Subcutaneous abdominal adipose tissue (tissue), 5 donors: Measurements from ENCODE around the gene KRTAP9-3.
"Not testable (repeated sequence)": the region's sequence is repeated elsewhere in the genome, so short reads cannot be mapped to it uniquely, and the experiment has no call there.

Source experiments
- H3K27ac ChIP-seq: one replicate; pipeline ENCODE4 v1.7.0; 2013; ENCODE audit warnings: low read depth, mild to moderate bottlenecking, inconsistent platforms, low read length, moderate library complexity
- H3K27me3 ChIP-seq, 5 donors: one replicate each; pipeline ENCODE4 v1.7.0; 2013; ENCODE audit warnings: low read length in 5 of 5, inconsistent platforms in 1 of 5; ENCODE audit not compliant: control insufficient read depth in 5 of 5, insufficient read depth in 4 of 5
- H3K36me3 ChIP-seq, 5 donors: one replicate each; pipeline ENCODE4 v1.7.0; 2013; ENCODE audit warnings: low read length in 5 of 5; ENCODE audit not compliant: control insufficient read depth in 5 of 5, insufficient read depth in 5 of 5
- H3K4me1 ChIP-seq, 5 donors: one replicate each; pipeline ENCODE4 v1.7.0; 2013; ENCODE audit warnings: low read length in 5 of 5, mild to moderate bottlenecking in 3 of 5, moderate library complexity in 1 of 5; ENCODE audit not compliant: control insufficient read depth in 5 of 5, insufficient read depth in 5 of 5
- H3K4me3 ChIP-seq, 5 donors: one replicate each; pipeline ENCODE4 v1.7.0; 2013; ENCODE audit warnings: low read length in 5 of 5, low read depth in 1 of 5
- H3K9ac ChIP-seq, 5 donors: one replicate each; pipeline ENCODE4 v1.7.0; 2013; ENCODE audit warnings: low read length in 5 of 5, mild to moderate bottlenecking in 4 of 5, moderate library complexity in 3 of 5
- H3K9me3 ChIP-seq, 5 donors: one replicate each; pipeline ENCODE4 v1.7.0; 2013; ENCODE audit warnings: low read length in 5 of 5; ENCODE audit not compliant: control insufficient read depth in 5 of 5
- donor health status: healthy.
- donor health status: healthy.
- donor health status: healthy.
- donor health status: healthy.
- donor health status: healthy.

KRTAP9-3 gene

DNA sequence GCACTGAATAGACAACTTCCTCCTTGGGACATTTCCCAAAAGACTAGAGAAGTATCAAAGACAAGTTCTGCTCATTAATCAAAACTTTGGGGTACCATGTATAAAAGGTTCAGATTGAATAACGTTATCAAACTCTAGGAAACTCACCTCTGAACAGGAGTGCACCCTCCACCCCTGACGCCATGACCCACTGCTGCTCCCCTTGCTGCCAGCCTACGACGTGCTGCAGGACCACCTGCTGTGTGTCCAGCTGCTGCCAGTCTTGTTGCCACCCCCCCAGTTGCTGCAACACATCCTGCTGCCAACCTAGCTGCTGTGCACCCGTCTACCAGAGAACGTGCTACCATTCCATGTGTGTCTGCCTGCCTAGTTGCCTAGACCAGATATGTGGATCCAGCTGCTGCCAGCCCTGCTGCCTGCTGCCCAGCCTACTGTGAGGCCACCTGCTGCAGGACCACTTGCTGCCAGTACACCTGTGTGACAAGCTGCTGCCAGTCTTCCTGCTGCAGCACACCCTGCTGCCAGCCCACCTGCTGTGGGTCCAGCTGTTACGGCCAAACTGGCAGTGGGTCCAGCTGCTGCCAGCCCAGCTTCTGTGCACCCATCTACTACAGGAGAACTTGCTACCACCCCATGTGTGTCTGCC, 19.6 kb upstream of the KRTAP9-3 start:
- Histone ChIP-seq H3K36me3 (no peaks in the 10 kb centered on the region), H3K9ac (no peak overlapping the region), H3K4me1 (no peaks in the 10 kb centered on the region), H3K4me3 (no peak overlapping the region), H3K27ac (no peak overlapping the region), H3K9me3 (no peaks in the 10 kb centered on the region), H3K27me3 (peaks cover 0 to 8% (median 3%) of the 10 kb centered on the region in 5 donors)

DNA sequence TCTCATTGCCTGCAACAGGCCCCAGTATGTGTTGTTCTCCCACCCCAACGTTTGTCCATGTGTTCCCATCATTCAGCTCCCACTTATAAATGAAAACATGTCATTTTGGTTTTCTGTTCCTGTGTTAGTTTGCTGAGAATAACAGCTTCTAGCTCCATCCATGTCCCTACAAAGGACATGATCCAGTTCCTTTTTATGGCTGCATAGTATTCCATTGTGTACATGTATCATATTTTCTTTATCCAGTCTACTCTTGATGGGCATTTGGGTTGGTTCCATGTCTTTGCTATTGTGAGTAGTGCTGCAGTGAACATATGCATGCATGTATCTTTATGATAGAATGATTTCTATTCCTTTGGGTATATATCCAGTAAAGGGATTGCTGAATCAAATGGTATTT, 16.6 kb upstream of the KRTAP9-3 start:
- peaks cover 0 to 8% (median 3%) of the 10 kb centered on the region in 5 donors for H3K27me3 ChIP-seq

DNA sequence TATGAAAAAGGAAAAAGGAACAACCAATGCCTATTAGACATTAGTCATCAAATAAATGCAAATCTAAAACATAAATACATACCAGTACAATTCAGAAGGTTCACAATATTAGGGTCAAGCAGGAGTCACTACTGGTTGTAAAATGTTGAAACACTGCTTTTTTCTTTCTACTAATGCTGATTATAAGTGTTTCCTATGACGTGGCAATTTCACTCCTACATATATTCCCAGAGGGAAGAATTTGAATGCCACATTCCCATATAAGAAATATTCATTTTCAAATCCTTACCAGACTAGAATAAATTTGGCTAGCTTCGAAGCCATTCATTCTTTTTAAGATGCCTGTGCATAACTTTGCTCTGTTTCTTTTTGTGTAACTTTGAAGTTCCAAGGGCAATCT, 8.4 kb upstream of the KRTAP9-3 start:
- Histone ChIP-seq H3K9me3 (no peaks in the 10 kb centered on the region), H3K36me3 (no peaks in the 10 kb centered on the region), H3K4me3 (no peak overlapping the region), H3K4me1 (no peaks in the 10 kb centered on the region), H3K27ac (no peak overlapping the region), H3K9ac (no peak overlapping the region), H3K27me3 (peaks cover 0 to 2% (median 0%) of the 10 kb centered on the region in 5 donors)

More for the DNA sequence above, 16.6 kb upstream of the KRTAP9-3 start:
- no peaks in the 10 kb centered on the region for H3K4me1 ChIP-seq
- H3K4me3 ChIP-seq = no peak overlapping the region
- no peak overlapping the region for H3K9ac ChIP-seq
- no peak overlapping the region for H3K27ac ChIP-seq
- no peaks in the 10 kb centered on the region for H3K36me3 ChIP-seq
- no peaks in the 10 kb centered on the region for H3K9me3 ChIP-seq

DNA sequence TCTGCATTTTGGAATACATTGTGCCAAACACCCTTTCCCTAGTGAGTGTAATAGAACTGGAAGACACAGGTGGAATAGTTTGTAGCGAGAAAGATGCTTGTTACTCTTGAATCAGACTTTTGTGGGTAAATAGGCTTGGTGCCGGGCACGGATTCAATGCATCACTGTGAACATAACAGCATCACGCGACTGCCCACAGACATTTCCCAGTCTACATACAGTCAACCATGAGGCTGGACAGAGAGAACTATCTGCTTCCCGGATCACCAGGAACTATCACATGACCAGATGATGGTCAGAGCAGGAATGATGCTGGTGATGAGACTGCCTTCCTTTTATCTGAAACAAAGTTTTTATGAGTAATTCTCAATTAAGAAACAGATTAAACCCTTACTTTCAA, 6.2 kb upstream of the KRTAP9-3 start:
- Histone ChIP-seq H3K4me3 (no peak overlapping the region), H3K9me3 (no peaks in the 10 kb centered on the region), H3K4me1 (no peaks in the 10 kb centered on the region), H3K9ac (no peak overlapping the region), H3K27me3 (peaks cover 0 to 2% (median 0%) of the 10 kb centered on the region in 5 donors), H3K36me3 (no peaks in the 10 kb centered on the region), H3K27ac (no peak overlapping the region)

DNA sequence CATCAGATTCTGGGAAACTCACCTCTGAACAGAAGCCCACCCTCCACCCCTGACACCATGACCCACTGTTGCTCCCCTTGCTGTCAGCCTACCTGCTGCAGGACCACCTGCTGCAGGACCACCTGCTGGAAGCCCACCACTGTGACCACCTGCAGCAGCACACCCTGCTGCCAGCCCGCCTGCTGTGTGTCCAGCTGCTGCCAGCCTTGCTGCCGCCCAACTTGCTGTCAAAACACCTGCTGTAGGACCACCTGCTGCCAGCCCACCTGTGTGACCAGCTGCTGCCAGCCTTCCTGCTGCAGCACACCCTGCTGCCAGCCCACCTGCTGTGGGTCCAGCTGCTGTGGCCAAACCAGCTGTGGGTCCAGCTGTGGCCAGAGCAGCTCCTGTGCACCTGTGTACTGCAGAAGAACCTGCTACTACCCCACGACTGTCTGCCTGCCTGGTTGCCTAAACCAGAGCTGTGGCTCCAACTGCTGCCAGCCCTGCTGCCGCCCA, 5.6 kb upstream of the KRTAP9-3 start, which contains the start of gene KRTAP9-2:
KRTAP9-2 (plus strand) TSS at position 51 of the 498 bp plus-strand sequence; CDS start at position 58, 7 bp downstream.
- H3K27ac ChIP-seq, H3K9ac ChIP-seq, H3K27me3 ChIP-seq, H3K4me1 ChIP-seq, H3K4me3 ChIP-seq, H3K36me3 ChIP-seq, H3K9me3 ChIP-seq: not testable (repeated sequence)

DNA sequence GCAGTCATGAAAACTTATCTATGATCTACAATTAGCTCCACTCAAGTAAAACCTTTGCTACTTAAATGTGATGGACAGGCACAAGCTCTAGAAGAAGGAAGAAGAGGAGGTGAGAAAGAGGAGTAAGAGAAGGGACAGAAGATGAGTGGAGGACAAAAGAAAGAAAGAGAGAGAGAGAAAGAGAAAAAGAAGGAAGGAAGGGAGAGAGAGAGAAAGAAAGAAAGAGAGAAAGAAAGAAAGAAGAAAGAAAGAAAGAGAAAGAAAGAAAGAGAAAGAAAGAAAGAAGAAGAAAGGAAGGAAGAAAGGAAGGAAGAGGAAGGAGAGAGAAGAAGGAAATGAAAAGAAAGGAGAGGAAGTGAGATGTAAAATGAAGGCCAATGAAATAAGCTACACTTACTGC, 2.2 kb upstream of the KRTAP9-3 start:
- Histone ChIP-seq H3K27ac (no peak overlapping the region), H3K9ac (no peak overlapping the region), H3K9me3 (no peaks in the 10 kb centered on the region), H3K4me3 (no peak overlapping the region), H3K27me3 (peaks cover 0 to 5% (median 0%) of the 10 kb centered on the region in 5 donors), H3K4me1 (no peaks in the 10 kb centered on the region), H3K36me3 (no peaks in the 10 kb centered on the region)

DNA sequence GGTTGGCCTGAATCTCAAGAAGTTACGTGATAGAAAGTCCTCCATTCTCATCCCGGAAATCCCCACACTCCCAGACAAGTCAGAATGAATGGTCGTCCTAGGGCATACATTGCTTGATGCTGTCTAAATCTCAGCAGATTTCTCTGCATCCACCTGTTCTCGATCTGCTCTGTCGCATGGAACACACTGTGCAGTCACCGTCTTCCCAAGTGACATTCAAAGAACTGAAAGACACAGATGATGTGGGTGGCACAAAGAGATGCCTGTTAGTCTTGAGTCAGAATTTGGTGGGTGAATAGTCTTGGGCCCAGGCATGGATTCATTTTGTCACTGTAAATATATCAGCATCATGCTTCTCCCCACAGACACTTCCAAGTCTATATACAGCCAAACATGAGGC, 518 bp upstream of the KRTAP9-3 start:
- Histone ChIP-seq H3K4me1 (no peaks in the 10 kb centered on the region), H3K4me3 (no peak overlapping the region), H3K36me3 (no peaks in the 10 kb centered on the region), H3K9ac (no peak overlapping the region), H3K9me3 (no peaks in the 10 kb centered on the region), H3K27me3 (peaks cover 0 to 3% (median 0%) of the 10 kb centered on the region in 5 donors), H3K27ac (no peak overlapping the region)

DNA sequence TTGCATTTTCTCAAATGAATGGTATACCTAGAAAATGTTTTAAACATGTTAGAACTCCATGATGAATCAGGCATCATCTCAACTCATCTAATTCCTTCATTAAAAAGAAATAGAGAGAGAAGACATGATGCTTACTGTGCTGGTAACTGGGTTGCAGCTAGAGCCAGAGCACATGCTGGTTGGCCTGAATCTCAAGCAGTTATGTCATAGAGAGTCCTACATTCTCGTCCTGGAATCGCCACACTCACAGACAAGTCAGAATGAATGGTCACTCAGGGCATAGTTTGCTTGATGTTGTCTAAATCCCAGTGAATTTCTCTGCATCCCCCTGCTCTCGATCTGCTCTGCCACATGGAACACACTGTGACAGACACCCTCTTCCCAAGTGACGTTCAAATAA, 4.9 kb downstream of the KRTAP9-3 start:
- not testable (repeated sequence) for H3K4me3 ChIP-seq, H3K36me3 ChIP-seq, H3K27me3 ChIP-seq, H3K4me1 ChIP-seq, H3K9ac ChIP-seq, H3K27ac ChIP-seq, H3K9me3 ChIP-seq

DNA sequence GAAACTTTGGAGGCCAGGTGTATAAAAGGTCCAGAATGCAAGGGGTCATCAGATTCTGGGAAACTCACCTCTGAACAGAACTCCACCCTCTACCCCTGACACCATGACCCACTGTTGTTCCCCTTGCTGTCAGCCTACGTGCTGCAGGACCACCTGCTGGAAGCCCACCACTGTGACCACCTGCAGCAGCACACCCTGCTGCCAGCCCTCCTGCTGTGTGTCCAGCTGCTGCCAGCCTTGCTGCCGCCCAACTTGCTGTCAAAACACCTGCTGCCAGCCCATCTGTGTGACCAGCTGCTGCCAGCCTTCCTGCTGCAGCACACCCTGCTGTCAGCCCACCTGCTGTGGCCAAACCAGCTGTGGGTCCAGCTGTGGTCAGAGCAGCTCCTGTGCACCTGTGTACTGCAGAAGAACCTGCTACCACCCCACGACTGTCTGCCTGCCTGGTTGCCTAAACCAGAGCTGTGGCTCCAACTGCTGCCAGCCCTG, 5.7 kb downstream of the KRTAP9-3 start, which contains the start of gene KRTAP9-8:
KRTAP9-8 (plus strand) TSS at position 51 of the 489 bp plus-strand sequence; CDS start at position 104, 53 bp downstream.
- not testable (repeated sequence) for H3K9ac ChIP-seq, H3K27ac ChIP-seq

DNA sequence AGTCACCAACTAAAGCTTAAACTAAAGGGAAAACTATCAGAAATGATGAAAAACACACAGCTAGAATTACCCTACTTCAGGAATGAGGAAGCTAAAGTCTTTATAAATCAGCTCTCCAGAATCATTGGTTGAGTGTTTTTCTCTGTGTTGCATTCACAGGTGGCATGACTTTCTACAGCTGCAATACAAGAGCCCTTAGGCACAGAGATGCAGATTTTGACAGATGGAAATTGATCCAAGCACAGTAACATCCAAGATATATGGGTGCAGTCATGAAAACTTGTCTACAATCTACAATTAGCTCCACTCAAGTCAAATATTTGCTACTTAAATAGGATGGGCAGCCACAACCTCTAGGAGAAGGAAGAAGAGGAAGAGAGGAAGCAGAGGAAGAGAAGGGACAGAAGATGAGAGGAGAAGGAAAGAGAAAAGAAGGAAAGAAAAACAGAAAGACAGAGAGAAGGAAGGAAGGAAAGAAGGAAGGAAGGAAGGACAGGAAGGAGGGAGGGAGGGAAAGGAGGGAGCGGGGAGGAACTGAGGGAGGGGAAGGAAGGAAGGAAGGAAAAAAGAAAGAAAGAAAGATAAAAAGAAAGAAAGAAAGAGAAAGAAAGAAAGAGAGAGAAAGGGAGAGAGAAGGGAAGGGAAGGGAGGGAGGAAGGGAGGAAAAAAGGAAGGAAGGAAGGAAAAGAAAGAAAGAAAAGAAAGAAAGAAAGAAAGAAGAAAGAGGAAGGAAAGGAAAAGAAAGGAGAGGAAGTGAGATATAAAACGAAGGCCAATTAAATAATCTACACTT, 14.9 kb downstream of the KRTAP9-3 start:
- H3K27me3 ChIP-seq, H3K27ac ChIP-seq, H3K9me3 ChIP-seq, H3K4me3 ChIP-seq, H3K4me1 ChIP-seq, H3K36me3 ChIP-seq, H3K9ac ChIP-seq: not testable (repeated sequence)

More for the DNA sequence above, 5.7 kb downstream of the KRTAP9-3 start, which contains the start of gene KRTAP9-8:
- not testable (repeated sequence) for H3K4me3 ChIP-seq, H3K9me3 ChIP-seq, H3K4me1 ChIP-seq, H3K27me3 ChIP-seq, H3K36me3 ChIP-seq
